CD4-positive, alpha-beta T cell treated with Interleukin-15 for 1 hour (primary cell): ENCODE measurements around the gene ERICH6.

Experiments used
- DNase-seq: peaks from one replicate; pipeline ENCODE4 v3.0.0-alpha.2; 2020

The ERICH6 gene

GRCh38 chr3:150736903-150737832, 33.4 kb upstream of the ERICH6 start:
- no peak for DNase-seq

- DNase-seq, result no peak
These were observed 32.6 kb upstream of the ERICH6 start for GRCh38 chr3:150736316-150736719.

- DNase-seq, result no peak
These were observed 31.0 kb upstream of the ERICH6 start for GRCh38 chr3:150734795-150735119.

- DNase-seq, result no peak
These were observed 30.4 kb upstream of the ERICH6 start for GRCh38 chr3:150733936-150734794.

GRCh38 chr3:150733373-150733935, 29.7 kb upstream of the ERICH6 start:
- no peak for DNase-seq

- no peak for DNase-seq
These were observed 26.1 kb upstream of the ERICH6 start for GRCh38 chr3:150729682-150730360.

- DNase-seq, result no peak
These were observed 24.2 kb upstream of the ERICH6 start for GRCh38 chr3:150727653-150728502.

- no peak for DNase-seq
These were observed 21.8 kb upstream of the ERICH6 start for GRCh38 chr3:150725548-150725947.

GRCh38 chr3:150723946-150724345, 20.2 kb upstream of the ERICH6 start:
- no peak for DNase-seq

GRCh38 chr3:150722267-150722666, 18.5 kb upstream of the ERICH6 start:
- no peak for DNase-seq

- no peak for DNase-seq
These were observed 17.8 kb upstream of the ERICH6 start for GRCh38 chr3:150721285-150722130.

- DNase-seq, result no peak
These were observed 16.7 kb upstream of the ERICH6 start for GRCh38 chr3:150720444-150720843.

- DNase-seq, result no peak
These were observed 6.4 kb upstream of the ERICH6 start for GRCh38 chr3:150710097-150710496.

GRCh38 chr3:150703299-150703755, 393 bp downstream of the ERICH6 start:
- peak; percentile 61 for DNase-seq

- DNase-seq, result no peak
These were observed 4.6 kb downstream of the ERICH6 start for GRCh38 chr3:150699068-150699639.

- no peak for DNase-seq
These were observed 6.1 kb downstream of the ERICH6 start for GRCh38 chr3:150697646-150698045.

- DNase-seq, result no peak
These were observed 12.2 kb downstream of the ERICH6 start for GRCh38 chr3:150691414-150692040.

- DNase-seq, result no peak
These were observed 16.1 kb downstream of the ERICH6 start for GRCh38 chr3:150687613-150688012.

- DNase-seq, result no peak
These were observed 20.9 kb downstream of the ERICH6 start for GRCh38 chr3:150682824-150683223.

GRCh38 chr3:150682279-150682678, 21.4 kb downstream of the ERICH6 start:
- no peak for DNase-seq
